Measurements from ENCODE around the gene NRXN3. TPM values are rescaled to one million over a fixed set of nuclear protein-coding genes. Genes with fewer than 3 reads are reported as not detected.

NRXN3 gene
- total and polyA plus RNA-seq, 4 donors = 1.4 to 8.3 (median 4.4) TPM

DNA sequence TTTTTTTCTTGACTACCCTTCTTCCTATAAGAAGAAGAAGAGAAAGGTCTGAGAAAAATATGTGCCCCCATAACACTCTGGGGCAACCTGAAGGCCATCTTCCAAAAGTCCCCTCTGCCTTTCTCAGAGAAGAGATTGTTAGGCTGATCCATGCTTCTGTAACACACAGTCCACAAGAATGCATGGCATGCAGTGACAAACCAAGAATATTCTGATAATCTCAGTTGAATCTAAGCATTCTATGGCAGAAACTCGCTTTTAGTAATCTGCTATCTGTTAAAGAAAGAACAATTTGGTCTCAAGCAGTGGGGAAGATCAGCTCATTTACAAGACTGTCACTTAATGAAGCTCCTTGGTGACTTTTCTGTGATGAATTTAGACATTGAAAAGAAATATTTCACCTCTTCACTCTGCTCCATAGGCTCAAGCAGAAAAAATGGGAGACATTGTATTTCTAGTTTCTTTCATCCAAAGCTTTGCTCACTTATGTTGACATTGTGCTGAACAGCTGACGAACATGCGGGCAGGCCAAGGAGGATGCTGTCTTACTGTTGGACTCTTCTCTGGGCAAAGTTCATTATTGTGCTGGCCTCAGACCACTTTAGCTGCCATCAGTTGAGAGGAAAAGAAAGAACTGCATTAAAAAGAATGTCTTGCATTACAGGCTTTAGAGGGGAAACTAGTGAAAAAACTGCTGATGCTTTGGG lies 1084.0 kb downstream of the NRXN3 start:
- Histone ChIP-seq H3K9ac (ENCODE audit: insufficient read depth in 1 of 2, low read length in 2 of 2) (no peak overlapping the region), H3K36me3 (ENCODE audit: control insufficient read depth in 4 of 4, insufficient read depth in 4 of 4, low read length in 4 of 4) (no peaks in the 10 kb centered on the region), H3K27ac (ENCODE audit: low read depth in 1 of 2, low read length in 1 of 2) (no peak overlapping the region), H3K27me3 (ENCODE audit: control insufficient read depth in 3 of 3, insufficient read depth in 3 of 3, low read length in 2 of 3) (peaks cover 0 to 2% (median 0%) of the 10 kb centered on the region in 3 donors), H3K9me3 (ENCODE audit: control insufficient read depth in 4 of 4, insufficient read depth in 3 of 4, low read length in 3 of 4) (no peaks in the 10 kb centered on the region), H3K4me3 (no peak overlapping the region), H3K4me1 (ENCODE audit: control insufficient read depth in 5 of 5, insufficient read depth in 5 of 5, low read length in 5 of 5) (no peaks in the 10 kb centered on the region)
- TF ChIP-seq, protein P1, sequence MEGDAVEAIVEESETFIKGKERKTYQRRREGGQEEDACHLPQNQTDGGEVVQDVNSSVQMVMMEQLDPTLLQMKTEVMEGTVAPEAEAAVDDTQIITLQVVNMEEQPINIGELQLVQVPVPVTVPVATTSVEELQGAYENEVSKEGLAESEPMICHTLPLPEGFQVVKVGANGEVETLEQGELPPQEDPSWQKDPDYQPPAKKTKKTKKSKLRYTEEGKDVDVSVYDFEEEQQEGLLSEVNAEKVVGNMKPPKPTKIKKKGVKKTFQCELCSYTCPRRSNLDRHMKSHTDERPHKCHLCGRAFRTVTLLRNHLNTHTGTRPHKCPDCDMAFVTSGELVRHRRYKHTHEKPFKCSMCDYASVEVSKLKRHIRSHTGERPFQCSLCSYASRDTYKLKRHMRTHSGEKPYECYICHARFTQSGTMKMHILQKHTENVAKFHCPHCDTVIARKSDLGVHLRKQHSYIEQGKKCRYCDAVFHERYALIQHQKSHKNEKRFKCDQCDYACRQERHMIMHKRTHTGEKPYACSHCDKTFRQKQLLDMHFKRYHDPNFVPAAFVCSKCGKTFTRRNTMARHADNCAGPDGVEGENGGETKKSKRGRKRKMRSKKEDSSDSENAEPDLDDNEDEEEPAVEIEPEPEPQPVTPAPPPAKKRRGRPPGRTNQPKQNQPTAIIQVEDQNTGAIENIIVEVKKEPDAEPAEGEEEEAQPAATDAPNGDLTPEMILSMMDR (IDR thresholded peaks at IDR 0.05; ENCODE audit: control extremely low read depth, extremely low read depth) = no peak
- 73 to 78% methylated on average over 3 of the region's 3 CpGs for WGBS, 2 donors
- DNase-seq = no peak
- ATAC-seq (ENCODE audit: insufficient read depth, low FRiP score) = no peak

DNA sequence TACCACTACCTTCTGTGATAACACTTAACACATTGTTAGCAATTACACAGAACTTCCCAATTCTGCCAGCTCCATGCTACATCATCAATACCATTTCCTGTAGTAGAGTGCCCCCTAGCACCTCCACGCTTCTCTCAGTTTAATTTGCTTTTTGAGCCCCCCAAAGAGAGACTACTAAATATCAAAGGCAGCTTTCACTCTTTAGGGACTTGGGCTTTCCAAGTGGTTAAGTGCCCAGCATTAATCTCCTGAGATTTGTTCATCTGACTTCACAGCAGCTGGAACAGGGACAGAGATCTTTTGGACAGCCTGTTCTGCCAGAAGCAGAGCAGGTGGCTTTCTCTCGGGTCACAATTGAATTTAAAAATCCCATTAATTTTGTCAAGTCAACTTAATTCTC lies 1086.2 kb downstream of the NRXN3 start:
- Histone ChIP-seq H3K4me1 (ENCODE audit: control insufficient read depth in 5 of 5, insufficient read depth in 5 of 5, low read length in 5 of 5) (no peaks in the 10 kb centered on the region), H3K9me3 (ENCODE audit: control insufficient read depth in 4 of 4, insufficient read depth in 3 of 4, low read length in 3 of 4) (no peaks in the 10 kb centered on the region), H3K4me3 (no peak overlapping the region), H3K27me3 (ENCODE audit: control insufficient read depth in 3 of 3, insufficient read depth in 3 of 3, low read length in 2 of 3) (peaks cover 0 to 2% (median 0%) of the 10 kb centered on the region in 3 donors), H3K36me3 (ENCODE audit: control insufficient read depth in 4 of 4, insufficient read depth in 4 of 4, low read length in 4 of 4) (no peaks in the 10 kb centered on the region), H3K9ac (ENCODE audit: insufficient read depth in 1 of 2, low read length in 2 of 2) (no peak overlapping the region), H3K27ac (ENCODE audit: low read depth in 1 of 2, low read length in 1 of 2) (no peak overlapping the region)
- TF ChIP-seq, protein P1 (IDR thresholded peaks at IDR 0.05; ENCODE audit: control extremely low read depth, extremely low read depth) = no peak
- DNase-seq (no peak), ATAC-seq (ENCODE audit: insufficient read depth, low FRiP score) (no peak)
- 59 to 81% methylated on average over 2 of the region's 2 CpGs for WGBS, 2 donors

DNA sequence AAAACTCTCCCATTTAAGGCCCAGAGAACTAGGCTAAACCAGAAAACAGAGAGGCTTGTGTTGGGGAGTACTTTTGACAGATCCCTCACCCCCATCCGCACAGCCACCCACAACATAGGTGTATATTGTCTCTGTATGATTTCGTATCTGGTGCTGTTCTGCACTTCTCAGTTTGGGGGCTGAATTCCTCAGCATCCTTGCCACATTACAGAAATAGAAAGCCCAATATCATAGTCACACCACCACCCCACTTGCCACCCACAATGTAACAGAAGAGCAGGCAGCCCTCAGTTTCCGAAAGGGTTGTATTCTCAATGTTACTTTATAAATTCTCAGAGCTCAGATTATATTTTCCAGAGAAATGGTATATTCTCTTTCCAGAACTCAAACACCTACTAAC lies 1090.2 kb downstream of the NRXN3 start:
- no peaks in the 10 kb centered on the region for H3K9me3 ChIP-seq (ENCODE audit: control insufficient read depth in 4 of 4, insufficient read depth in 3 of 4, low read length in 3 of 4)
- WGBS, 2 donors = 92 to 96% methylated on average over 3 of the region's 3 CpGs
- DNase-seq (no peak), ATAC-seq (ENCODE audit: insufficient read depth, low FRiP score) (no peak)
- H3K27ac ChIP-seq (ENCODE audit: low read depth in 1 of 2, low read length in 1 of 2) = no peak overlapping the region
- H3K36me3 ChIP-seq (ENCODE audit: control insufficient read depth in 4 of 4, insufficient read depth in 4 of 4, low read length in 4 of 4) = no peaks in the 10 kb centered on the region
- TF ChIP-seq, protein P1 (IDR thresholded peaks at IDR 0.05; ENCODE audit: control extremely low read depth, extremely low read depth) = no peak
- H3K4me1 ChIP-seq (ENCODE audit: control insufficient read depth in 5 of 5, insufficient read depth in 5 of 5, low read length in 5 of 5) = no peaks in the 10 kb centered on the region
- H3K27me3 ChIP-seq (ENCODE audit: control insufficient read depth in 3 of 3, insufficient read depth in 3 of 3, low read length in 2 of 3) = no peaks in the 10 kb centered on the region
- no peak overlapping the region for H3K9ac ChIP-seq (ENCODE audit: insufficient read depth in 1 of 2, low read length in 2 of 2)
- no peak overlapping the region for H3K4me3 ChIP-seq

All from lung (tissue), 12 donors.